Kidney (tissue), 14 donors: ENCODE data around the gene LINGO1. TPM values are rescaled to one million over a fixed set of nuclear protein-coding genes. Genes with fewer than 3 reads are reported as not detected.

ENCODE experiments used
- DNase-seq, 5 donors: peaks; one replicate each; pipeline ENCODE4 v3.0.0-alpha.2; 2013 to 2020
- FAIRE-seq: peaks from 2 replicates; lab custom pipeline; 2012; peaks lifted over from hg19 to GRCh38; lab: Jason Lieb, UNC
- H3K27ac ChIP-seq, 2 donors: one replicate each; pipeline ENCODE4 v1.7.0; 2013; ENCODE audit warnings: low read depth in 2 of 2, low read length in 2 of 2, inconsistent platforms in 1 of 2
- H3K27me3 ChIP-seq: one replicate; pipeline ENCODE4 v1.7.1; 2013; ENCODE audit warnings: low read length, inconsistent platforms; ENCODE audit not compliant: control insufficient read depth, insufficient read depth
- H3K36me3 ChIP-seq, 3 donors: one replicate each; pipeline versions ENCODE4 v1.7.0 to v1.7.1; 2013; ENCODE audit warnings: low read length in 3 of 3, control low read depth in 1 of 3, inconsistent platforms in 1 of 3; ENCODE audit not compliant: insufficient read depth in 3 of 3, control insufficient read depth in 2 of 3
- H3K4me1 ChIP-seq, 3 donors: one replicate each; pipeline versions ENCODE4 v1.7.0 to v1.7.1; 2013; ENCODE audit warnings: low read length in 3 of 3, inconsistent platforms in 1 of 3, low read depth in 1 of 3; ENCODE audit not compliant: control insufficient read depth in 2 of 3, insufficient read depth in 2 of 3
- H3K4me3 ChIP-seq, 3 donors: one replicate each; pipeline versions ENCODE4 v1.7.0 to v1.8.1; 2013; ENCODE audit warnings: low read length in 3 of 3, control low read depth in 1 of 3, inconsistent platforms in 1 of 3
- H3K9ac ChIP-seq, 3 donors: one replicate each; pipeline versions ENCODE4 v1.7.0 to v1.7.1; 2013; ENCODE audit warnings: low read length in 3 of 3, control low read depth in 1 of 3, inconsistent platforms in 1 of 3
- H3K9me3 ChIP-seq, 3 donors: one replicate each; pipeline versions ENCODE4 v1.7.0 to v1.7.1; 2013; ENCODE audit warnings: low read length in 3 of 3, control low read depth in 1 of 3, inconsistent platforms in 1 of 3; ENCODE audit not compliant: control insufficient read depth in 2 of 3, insufficient read depth in 1 of 3
- CTCF ChIP-seq: IDR thresholded peaks from 3 replicates; pipeline ENCODE4 v1.5.1; 2012; ENCODE audit warnings: mild to moderate bottlenecking, moderate library complexity, borderline replicate concordance; ENCODE audit not compliant: insufficient read depth; ENCODE audit errors: extremely low read depth
- intact Hi-C: fragments of 100-400 bp; cut with DNase I; formaldehyde crosslinking; loops from one replicate; pipeline ENCODE4 v1.11.1; 2022
- polyA plus RNA-seq: library from polyadenylated mRNA; stranded (reverse); fragments of 350-450 nt; fragmentation: Illumina TruSeq; extraction: RNeasy Lipid Tissue Mini Kit (QIAGEN cat#74804); gene quantifications from one replicate; pipeline ENCODE4 v1.2.3, GENCODE V29; 2014; ENCODE audit warnings: low read depth, low replicate concordance; ENCODE audit not compliant: insufficient read depth
- total RNA-seq: library from RNA; stranded (reverse); fragmentation: NEBNext Ultra II Directional; extraction: Animal tissue kit (Norgen Biotek cat#: 25700); gene quantifications from one replicate; pipeline ENCODE4 v1.2.1, GENCODE V29; 2021
- donor health status: control.
- donor health status: control.
- donor health status: control.
- donor health status: control.
- donor health status: control.
- donor health status: DM: yes; HTN: yes; CAD: no.
- donor health status: Normal renal cell carcinoma (clear cell type).

Gene LINGO1
- total and polyA plus RNA-seq, 2 donors from 2014 or later: 3.9 to 6.8 TPM

- H3K27me3 ChIP-seq: no peaks in the 10 kb centered on the region
- FAIRE-seq (no peak), DNase-seq (no peak)
- TF ChIP-seq CTCF: no peak
- H3K27ac ChIP-seq: no peak overlapping the region
- H3K9me3 ChIP-seq: no peaks in the 10 kb centered on the region
- H3K4me1 ChIP-seq: no peaks in the 10 kb centered on the region
- H3K9ac ChIP-seq: no peak overlapping the region
- intact Hi-C loops: no loop called here
- no peak overlapping the region for H3K4me3 ChIP-seq
- H3K36me3 ChIP-seq: no peaks in the 10 kb centered on the region
These were observed 34.8 kb downstream of the LINGO1 start for GRCh38 chr15:77597804-77598453.

- intact Hi-C loops: no loop called here
- Histone ChIP-seq H3K9me3 (no peaks in the 10 kb centered on the region), H3K27ac (no peak overlapping the region), H3K36me3 (no peaks in the 10 kb centered on the region), H3K9ac (no peak overlapping the region), H3K4me3 (no peak overlapping the region), H3K4me1 (no peaks in the 10 kb centered on the region), H3K27me3 (no peaks in the 10 kb centered on the region)
- TF ChIP-seq CTCF: no peak
- FAIRE-seq (no peak), DNase-seq (no peak)
These were observed 35.6 kb downstream of the LINGO1 start for GRCh38 chr15:77596821-77597803.

- no peak for TF ChIP-seq CTCF
- H3K27ac ChIP-seq: no peak overlapping the region
- no peak overlapping the region for H3K4me3 ChIP-seq
- no peaks in the 10 kb centered on the region for H3K27me3 ChIP-seq
- intact Hi-C loops: no loop called here
- H3K9ac ChIP-seq: no peak overlapping the region
- FAIRE-seq (no peak), DNase-seq (no peak)
- no peaks in the 10 kb centered on the region for H3K36me3 ChIP-seq
- no peaks in the 10 kb centered on the region for H3K4me1 ChIP-seq
- H3K9me3 ChIP-seq: no peaks in the 10 kb centered on the region
These were observed 37.5 kb downstream of the LINGO1 start for GRCh38 chr15:77595231-77595630.
